ENCODE data around the gene RTN1. TPM values are rescaled to one million over a fixed set of nuclear protein-coding genes. Genes with fewer than 3 reads are reported as not detected.

RTN1 gene
- total and polyA plus RNA-seq, 10 of the 15 experiments (the other 5 are each of a cell fraction or from before 2014, with no cell fraction given) = 0.03 to 0.55 (median 0.13) TPM; not detected in 4

GRCh38 chr14:59863806-59864525 lies 6.6 kb downstream of the RTN1 start (continued):
- TF ChIP-seq ZNF687 (IDR thresholded peaks at IDR 0.05) = no peak
- no peak for TF ChIP-seq MLLT1 (IDR thresholded peaks at IDR 0.05)
- no peak for TF ChIP-seq ZNF592 (IDR thresholded peaks at IDR 0.05)
- no peak for TF ChIP-seq SUPT20H (IDR thresholded peaks at IDR 0.05; ENCODE audit: borderline replicate concordance, control insufficient read depth, low read depth, low read length)
- no peak for TF ChIP-seq IKZF2 (IDR thresholded peaks at IDR 0.05)
